Cortex of kidney (tissue), 1 donor: Measurements from ENCODE around the gene BHLHE40.

Experiments
- DNase-seq: peaks from one replicate; lab custom pipeline; 2025; lab: John Stamatoyannopoulos, UW

BHLHE40 gene

DNA sequence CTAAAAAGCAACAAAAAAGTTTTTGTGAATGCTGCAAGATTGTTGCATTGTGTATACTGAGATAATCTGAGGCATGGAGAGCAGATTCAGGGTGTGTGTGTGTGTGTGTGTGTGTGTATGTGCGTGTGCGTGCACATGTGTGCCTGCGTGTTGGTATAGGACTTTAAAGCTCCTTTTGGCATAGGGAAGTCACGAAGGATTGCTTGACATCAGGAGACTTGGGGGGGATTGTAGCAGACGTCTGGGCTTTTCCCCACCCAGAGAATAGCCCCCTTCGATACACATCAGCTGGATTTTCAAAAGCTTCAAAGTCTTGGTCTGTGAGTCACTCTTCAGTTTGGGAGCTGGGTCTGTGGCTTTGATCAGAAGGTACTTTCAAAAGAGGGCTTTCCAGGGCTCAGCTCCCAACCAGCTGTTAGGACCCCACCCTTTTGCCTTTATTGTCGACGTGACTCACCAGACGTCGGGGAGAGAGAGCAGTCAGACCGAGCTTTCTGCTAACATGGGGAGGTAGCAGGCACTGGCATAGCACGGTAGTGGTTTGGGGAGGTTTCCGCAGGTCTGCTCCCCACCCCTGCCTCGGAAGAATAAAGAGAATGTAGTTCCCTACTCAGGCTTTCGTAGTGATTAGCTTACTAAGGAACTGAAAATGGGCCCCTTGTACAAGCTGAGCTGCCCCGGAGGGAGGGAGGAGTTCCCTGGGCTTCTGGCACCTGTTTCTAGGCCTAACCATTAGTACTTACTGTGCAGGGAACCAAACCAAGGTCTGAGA lies 4.7 kb downstream of the BHLHE40 start:
- no peak for DNase-seq

GRCh38 chr3:4984511-4984864 lies 5.3 kb downstream of the BHLHE40 start:
- DNase-seq, result no peak

DNA sequence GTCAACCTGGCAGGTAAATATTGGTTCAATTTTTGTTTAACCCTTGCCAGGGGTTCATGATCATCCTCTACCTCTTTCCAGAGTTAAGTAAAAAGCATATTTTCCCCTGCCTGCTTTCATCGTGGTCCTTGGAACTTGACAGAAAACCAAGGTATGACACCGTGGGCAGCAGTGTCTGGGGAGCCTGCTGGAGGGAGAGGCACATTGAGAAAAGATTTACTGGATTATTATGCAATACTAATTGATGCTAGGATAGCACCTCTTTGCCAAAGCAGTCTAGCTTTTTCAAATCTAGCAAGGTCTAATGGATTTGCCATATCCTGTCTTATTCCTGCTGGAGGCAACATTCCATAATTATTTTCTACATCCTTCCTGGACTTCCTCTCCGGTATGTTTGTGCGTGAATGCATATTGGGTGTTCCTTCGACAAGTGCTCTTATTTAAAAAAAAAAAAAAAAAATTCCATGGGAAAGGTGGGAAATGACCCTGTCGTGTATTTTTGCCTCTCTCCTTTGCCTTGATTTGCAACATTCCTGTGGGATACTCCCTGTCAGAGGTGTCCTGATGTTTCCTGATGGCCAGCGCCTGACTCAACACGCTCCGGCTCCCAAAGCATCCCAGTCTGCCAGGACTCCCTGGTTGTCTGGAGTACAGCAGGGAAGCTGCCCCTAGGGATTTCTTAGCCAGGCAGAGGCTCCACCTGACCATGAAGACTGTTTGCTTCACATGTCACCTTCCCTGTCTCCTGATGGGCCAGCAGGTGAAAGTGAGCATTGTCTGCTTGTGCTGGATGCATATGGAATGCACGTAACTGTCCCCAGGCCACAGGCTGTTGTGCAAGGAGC lies 6.3 kb downstream of the BHLHE40 start:
- no peak for DNase-seq

GRCh38 chr3:4986175-4986781 lies 7.0 kb downstream of the BHLHE40 start:
- no peak for DNase-seq

DNA sequence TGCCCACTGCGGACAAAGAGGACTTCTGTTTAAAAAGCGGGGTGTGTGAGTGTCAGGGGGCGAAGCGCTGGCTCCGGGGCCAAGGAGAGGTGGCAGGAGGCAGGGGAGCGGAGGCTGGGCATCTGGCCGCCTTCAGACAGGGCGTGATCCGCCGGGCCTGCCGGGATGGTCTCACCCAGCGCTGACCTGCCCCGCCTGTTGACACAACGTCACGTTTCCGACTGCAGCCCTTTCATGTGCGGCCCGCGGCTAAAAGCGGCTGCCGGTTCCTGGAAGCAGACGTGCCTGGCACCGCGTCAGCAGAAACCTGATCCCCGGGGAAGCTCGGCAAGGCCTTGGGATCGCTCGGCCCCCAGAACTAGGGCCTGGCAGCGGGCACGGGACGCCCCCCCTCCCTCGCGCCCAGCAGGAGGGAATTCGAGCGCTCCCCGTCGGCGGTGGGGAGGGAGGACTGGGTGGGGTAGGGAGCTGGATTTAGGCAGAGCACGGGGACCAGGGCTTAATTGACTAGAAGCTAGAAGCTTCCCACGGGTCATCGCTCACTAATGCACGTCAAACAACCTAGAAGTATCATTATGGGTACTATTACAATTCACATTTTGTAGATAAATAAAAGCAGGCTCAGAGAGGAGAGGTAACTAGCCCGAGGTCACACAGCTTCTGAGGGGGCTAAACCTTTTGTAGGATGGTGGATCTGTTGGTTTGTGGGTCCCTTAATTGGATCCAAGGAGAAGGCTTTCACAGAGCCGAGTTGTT lies 7.7 kb downstream of the BHLHE40 start:
- peak; percentile 77 for DNase-seq

GRCh38 chr3:4987538-4988296 lies 8.5 kb downstream of the BHLHE40 start:
- no peak for DNase-seq

DNA sequence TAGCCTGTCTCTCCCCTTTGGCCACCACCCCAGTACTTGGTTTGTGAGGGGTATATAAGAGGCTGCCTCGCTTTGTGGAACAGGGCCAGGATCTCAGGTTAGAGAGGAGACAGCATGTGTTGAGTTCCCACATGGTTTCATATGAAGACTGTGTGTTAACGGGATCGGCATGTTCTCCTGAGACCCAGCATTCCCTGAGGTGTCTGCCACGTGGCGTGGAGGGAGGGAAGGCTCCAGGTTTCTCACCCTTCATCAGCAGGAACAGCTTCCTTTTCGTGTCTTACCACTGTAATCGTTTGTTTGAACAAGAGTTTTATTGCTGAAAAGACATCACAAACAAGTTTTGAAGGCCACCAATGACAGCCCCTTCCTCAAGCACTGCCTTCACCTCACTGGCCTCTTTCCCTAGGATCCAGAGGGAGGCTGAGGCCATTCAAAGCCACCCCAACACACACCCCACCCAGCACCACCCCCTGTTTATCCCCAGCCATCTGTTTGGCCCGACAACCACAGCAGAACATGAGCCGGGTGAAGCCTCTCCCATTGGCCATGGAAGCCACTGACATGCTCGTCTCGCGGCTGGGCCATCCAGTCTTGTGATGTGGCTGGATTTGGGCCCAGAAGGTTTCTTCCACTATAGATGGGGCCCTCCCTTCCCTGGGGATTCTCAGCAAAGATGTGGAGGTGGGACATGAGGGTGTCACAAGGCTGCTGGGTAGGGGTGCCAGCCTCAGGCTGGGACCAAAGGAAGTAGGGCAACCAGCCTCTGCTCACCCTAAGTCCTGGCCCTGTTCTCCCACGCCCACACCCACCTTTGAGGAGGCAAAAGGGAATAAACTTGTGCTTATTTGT lies 10.0 kb downstream of the BHLHE40 start:
- no peak for DNase-seq

DNA sequence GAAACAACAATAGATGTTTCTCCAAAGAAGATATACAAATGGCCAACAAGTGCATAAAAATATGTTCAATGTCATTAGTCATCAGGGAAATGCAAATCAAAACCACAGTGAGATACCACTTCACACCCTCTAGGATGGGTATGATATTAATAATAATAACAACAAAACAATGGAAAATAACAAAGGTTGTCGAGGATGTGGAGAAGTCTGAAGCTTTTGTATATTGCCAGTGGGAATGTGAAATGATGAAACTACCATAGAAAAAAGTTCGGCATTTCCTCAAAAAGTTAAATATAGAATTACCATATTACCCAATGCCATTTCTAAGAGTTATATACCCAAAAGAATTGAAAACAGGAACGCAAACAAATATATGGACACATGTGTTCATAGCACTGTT lies 10.8 kb downstream of the BHLHE40 start:
- no peak for DNase-seq

- DNase-seq, result no peak
These were observed 12.9 kb downstream of the BHLHE40 start for GRCh38 chr3:4992118-4992517.

GRCh38 chr3:4993276-4994143 lies 14.3 kb downstream of the BHLHE40 start:
- DNase-seq, result no peak

DNA sequence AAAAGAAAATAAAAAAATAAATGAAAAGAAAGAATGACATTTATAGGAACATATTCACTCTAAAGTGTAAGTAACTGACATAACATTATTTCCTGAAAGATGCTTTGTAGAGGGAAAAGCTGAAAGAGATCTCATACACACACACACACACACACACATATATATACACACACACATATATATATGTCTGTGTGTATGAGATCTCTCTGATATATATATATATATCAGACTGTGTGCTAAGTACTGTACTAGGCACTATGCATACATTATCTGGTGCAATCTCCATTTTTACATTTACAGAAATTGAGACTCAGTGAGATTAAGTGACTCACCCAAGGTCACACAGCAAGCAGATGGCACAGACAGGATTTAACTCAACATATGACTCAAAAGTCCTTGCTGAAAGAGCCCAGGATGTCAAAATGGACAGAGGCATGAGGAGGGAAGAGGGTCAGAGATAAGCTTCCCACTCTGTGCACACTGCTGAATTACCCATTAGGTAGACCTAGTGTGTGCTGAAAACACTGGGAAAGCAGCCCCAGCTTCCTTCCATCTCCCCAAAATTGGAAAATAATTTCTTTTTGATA lies 15.0 kb downstream of the BHLHE40 start:
- DNase-seq, result no peak

GRCh38 chr3:4994823-4995499 lies 15.7 kb downstream of the BHLHE40 start:
- no peak for DNase-seq

- no peak for DNase-seq
These were observed 16.3 kb downstream of the BHLHE40 start for GRCh38 chr3:4995500-4996053.

GRCh38 chr3:4996223-4996765 lies 17.1 kb downstream of the BHLHE40 start:
- DNase-seq, result no peak

GRCh38 chr3:4996771-4997291 lies 17.6 kb downstream of the BHLHE40 start:
- DNase-seq, result no peak

DNA sequence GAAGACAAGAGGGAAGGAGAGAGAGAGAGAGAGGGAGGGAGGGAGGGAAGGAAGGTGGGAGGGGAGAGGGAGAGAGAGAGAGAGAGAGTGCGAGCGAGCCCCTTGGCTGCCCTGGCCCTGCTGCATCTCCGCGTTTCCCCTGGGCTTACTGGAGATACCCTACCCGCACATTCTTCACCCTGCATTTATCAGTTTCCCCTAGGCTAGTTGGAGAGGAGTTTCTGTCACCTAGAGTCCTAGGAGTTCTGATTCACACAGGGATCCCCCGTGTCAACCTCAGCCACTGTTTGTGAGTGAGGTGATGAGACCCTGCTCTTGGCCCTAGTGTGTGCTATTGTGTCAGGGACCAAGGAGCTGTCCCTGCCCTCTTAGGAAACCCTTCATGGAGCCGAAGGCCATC lies 18.7 kb downstream of the BHLHE40 start:
- no peak for DNase-seq

- DNase-seq, result no peak
These were observed 20.4 kb downstream of the BHLHE40 start for GRCh38 chr3:4999531-5000184.
